WTC11 (cell line): Measurements from ENCODE around the gene SKI. TPM values are rescaled to one million over a fixed set of nuclear protein-coding genes. Genes with fewer than 3 reads are reported as not detected.

ENCODE experiments used
- ATAC-seq: fragments of 200-7000 bp; cut with Tn5 transposase; 2 replicates; pipeline ENCODE4 v1.10.0; 2021; ENCODE audit warnings: mild to moderate bottlenecking, moderate library complexity
- CTCF ChIA-PET: fragments of 300-600 bp; sonication (Branson Sonifier 250); formaldehyde crosslinking; loops from one replicate; lab custom pipeline; 2021; ENCODE audit warnings: antibody characterized with exemption; lab: Charles Lee
- POLR2A ChIA-PET: fragments of 350-600 bp; sonication (Branson Sonifier 250); formaldehyde crosslinking; loops from one replicate; lab custom pipeline; 2021; ENCODE audit warnings: antibody characterized with exemption; lab: Charles Lee
- DNase-seq: peaks from one replicate; pipeline ENCODE4 v3.0.0; 2021; ENCODE audit warnings: low spot score
- H3K27ac Mint-ChIP-seq: 2 replicates; pipeline ENCODE4 v1.8.0; 2021; ENCODE audit warnings: mixed read lengths
- H3K27me3 Mint-ChIP-seq: 2 replicates; pipeline ENCODE4 v1.8.0; 2021; ENCODE audit warnings: low read depth, mild to moderate bottlenecking, moderate library complexity, mixed read lengths
- H3K36me3 Mint-ChIP-seq: 2 replicates; pipeline ENCODE4 v1.8.0; 2021; ENCODE audit warnings: mixed read lengths
- H3K4me1 Mint-ChIP-seq: 2 replicates; pipeline ENCODE4 v1.8.0; 2022; ENCODE audit warnings: mixed read lengths
- H3K4me3 Mint-ChIP-seq: 2 replicates; pipeline ENCODE4 v1.8.0; 2021; ENCODE audit warnings: mild to moderate bottlenecking, moderate library complexity, mixed read lengths
- H3K9me3 Mint-ChIP-seq: 2 replicates; pipeline ENCODE4 v1.8.0; 2021; ENCODE audit warnings: mixed read lengths
- E2F1 ChIP-seq: sonication (generic); formaldehyde crosslinking; IDR thresholded peaks from 2 replicates; pipeline ENCODE4 v1.8.0; 2022; ENCODE audit warnings: mild to moderate bottlenecking, missing genetic modification reagents
- ELF4 ChIP-seq: sonication (generic); formaldehyde crosslinking; IDR thresholded peaks from 2 replicates; pipeline ENCODE4 v1.8.1; 2022; ENCODE audit warnings: low read depth, mild to moderate bottlenecking, moderate library complexity, missing genetic modification reagents
- JAZF1 ChIP-seq: fragments of 250-450 bp; sonication (Bioruptor Pico); IDR thresholded peaks from 2 replicates; pipeline ENCODE4 v1.9.0; 2021; ENCODE audit warnings: moderate library complexity, mild to moderate bottlenecking, inconsistent platforms
- NFATC4 ChIP-seq: fragments of 250-450 bp; sonication (Bioruptor Pico); IDR thresholded peaks from 2 replicates; pipeline ENCODE4 v1.9.0; 2021; ENCODE audit warnings: mild to moderate bottlenecking
- SMAD4 ChIP-seq: sonication (generic); formaldehyde crosslinking; IDR thresholded peaks from 2 replicates; pipeline ENCODE4 v1.8.0; 2022; ENCODE audit warnings: mild to moderate bottlenecking, missing genetic modification reagents
- SOX15 ChIP-seq: fragments of 250-450 bp; sonication (Bioruptor Pico); IDR thresholded peaks from 2 replicates; pipeline ENCODE4 v1.9.0; 2021; ENCODE audit warnings: mild to moderate bottlenecking
- STAT6 ChIP-seq: sonication (generic); formaldehyde crosslinking; conservative IDR thresholded peaks from 2 replicates; pipeline ENCODE4 v1.8.1; 2023; ENCODE audit warnings: mild to moderate bottlenecking, low read depth, missing genetic modification reagents, moderate library complexity
- ZNF138 ChIP-seq: sonication (generic); formaldehyde crosslinking; conservative IDR thresholded peaks from 2 replicates; pipeline ENCODE4 v1.8.1; 2022; ENCODE audit warnings: mild to moderate bottlenecking, moderate library complexity, missing genetic modification reagents
- ZNF317 ChIP-seq: sonication (generic); formaldehyde crosslinking; IDR thresholded peaks from 2 replicates; pipeline ENCODE4 v1.8.1; 2023; ENCODE audit warnings: low read depth, mild to moderate bottlenecking, moderate library complexity, missing genetic modification reagents, borderline replicate concordance
- ZNF396 ChIP-seq: fragments of 250-450 bp; sonication (Bioruptor Pico); IDR thresholded peaks from 2 replicates; pipeline ENCODE4 v1.8.0; 2021; ENCODE audit warnings: mild to moderate bottlenecking, moderate library complexity, borderline replicate concordance
- ZNF416 ChIP-seq: fragments of 250-450 bp; sonication (Bioruptor Pico); IDR thresholded peaks from 2 replicates; pipeline ENCODE4 v1.9.0; 2021; ENCODE audit warnings: mild to moderate bottlenecking, inconsistent platforms
- total RNA-seq: library from RNA; stranded (reverse); gene quantifications from 3 replicates; pipeline ENCODE4 v1.2.3, GENCODE V29; 2021
- TF ChIP-seq, protein P1 (sequence below): sonication (generic); formaldehyde crosslinking; IDR thresholded peaks from 2 replicates; pipeline ENCODE4 v1.8.1; 2023; ENCODE audit warnings: mild to moderate bottlenecking, missing genetic modification reagents, borderline replicate concordance
- TF ChIP-seq, protein P2 (sequence below): sonication (generic); formaldehyde crosslinking; IDR thresholded peaks from 2 replicates; pipeline ENCODE4 v1.8.1; 2023; ENCODE audit warnings: mild to moderate bottlenecking, missing genetic modification reagents, moderate library complexity
- TF ChIP-seq, protein P3 (sequence below): sonication (generic); formaldehyde crosslinking; IDR thresholded peaks from 2 replicates; pipeline ENCODE4 v1.8.1; 2022; ENCODE audit warnings: low read depth, missing genetic modification reagents, borderline replicate concordance
- TF ChIP-seq, protein P4 (sequence below): sonication (generic); formaldehyde crosslinking; IDR thresholded peaks from 2 replicates; pipeline ENCODE4 v1.8.1; 2023; ENCODE audit warnings: mild to moderate bottlenecking, moderate library complexity, missing genetic modification reagents

SKI gene
- total RNA-seq, 1 experiment from 2014 or later = 88.6 TPM

- TF ChIP-seq, protein P1, sequence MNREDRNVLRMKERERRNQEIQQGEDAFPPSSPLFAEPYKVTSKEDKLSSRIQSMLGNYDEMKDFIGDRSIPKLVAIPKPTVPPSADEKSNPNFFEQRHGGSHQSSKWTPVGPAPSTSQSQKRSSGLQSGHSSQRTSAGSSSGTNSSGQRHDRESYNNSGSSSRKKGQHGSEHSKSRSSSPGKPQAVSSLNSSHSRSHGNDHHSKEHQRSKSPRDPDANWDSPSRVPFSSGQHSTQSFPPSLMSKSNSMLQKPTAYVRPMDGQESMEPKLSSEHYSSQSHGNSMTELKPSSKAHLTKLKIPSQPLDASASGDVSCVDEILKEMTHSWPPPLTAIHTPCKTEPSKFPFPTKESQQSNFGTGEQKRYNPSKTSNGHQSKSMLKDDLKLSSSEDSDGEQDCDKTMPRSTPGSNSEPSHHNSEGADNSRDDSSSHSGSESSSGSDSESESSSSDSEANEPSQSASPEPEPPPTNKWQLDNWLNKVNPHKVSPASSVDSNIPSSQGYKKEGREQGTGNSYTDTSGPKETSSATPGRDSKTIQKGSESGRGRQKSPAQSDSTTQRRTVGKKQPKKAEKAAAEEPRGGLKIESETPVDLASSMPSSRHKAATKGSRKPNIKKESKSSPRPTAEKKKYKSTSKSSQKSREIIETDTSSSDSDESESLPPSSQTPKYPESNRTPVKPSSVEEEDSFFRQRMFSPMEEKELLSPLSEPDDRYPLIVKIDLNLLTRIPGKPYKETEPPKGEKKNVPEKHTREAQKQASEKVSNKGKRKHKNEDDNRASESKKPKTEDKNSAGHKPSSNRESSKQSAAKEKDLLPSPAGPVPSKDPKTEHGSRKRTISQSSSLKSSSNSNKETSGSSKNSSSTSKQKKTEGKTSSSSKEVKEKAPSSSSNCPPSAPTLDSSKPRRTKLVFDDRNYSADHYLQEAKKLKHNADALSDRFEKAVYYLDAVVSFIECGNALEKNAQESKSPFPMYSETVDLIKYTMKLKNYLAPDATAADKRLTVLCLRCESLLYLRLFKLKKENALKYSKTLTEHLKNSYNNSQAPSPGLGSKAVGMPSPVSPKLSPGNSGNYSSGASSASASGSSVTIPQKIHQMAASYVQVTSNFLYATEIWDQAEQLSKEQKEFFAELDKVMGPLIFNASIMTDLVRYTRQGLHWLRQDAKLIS = no peak
These were observed 39.7 kb downstream of the SKI start (continued) for GRCh38 chr1:2267862-2268261.

- TF ChIP-seq, protein P2, sequence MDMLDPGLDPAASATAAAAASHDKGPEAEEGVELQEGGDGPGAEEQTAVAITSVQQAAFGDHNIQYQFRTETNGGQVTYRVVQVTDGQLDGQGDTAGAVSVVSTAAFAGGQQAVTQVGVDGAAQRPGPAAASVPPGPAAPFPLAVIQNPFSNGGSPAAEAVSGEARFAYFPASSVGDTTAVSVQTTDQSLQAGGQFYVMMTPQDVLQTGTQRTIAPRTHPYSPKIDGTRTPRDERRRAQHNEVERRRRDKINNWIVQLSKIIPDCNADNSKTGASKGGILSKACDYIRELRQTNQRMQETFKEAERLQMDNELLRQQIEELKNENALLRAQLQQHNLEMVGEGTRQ (CRISPR knock-in tag) = no peak
- TF ChIP-seq, protein P3, sequence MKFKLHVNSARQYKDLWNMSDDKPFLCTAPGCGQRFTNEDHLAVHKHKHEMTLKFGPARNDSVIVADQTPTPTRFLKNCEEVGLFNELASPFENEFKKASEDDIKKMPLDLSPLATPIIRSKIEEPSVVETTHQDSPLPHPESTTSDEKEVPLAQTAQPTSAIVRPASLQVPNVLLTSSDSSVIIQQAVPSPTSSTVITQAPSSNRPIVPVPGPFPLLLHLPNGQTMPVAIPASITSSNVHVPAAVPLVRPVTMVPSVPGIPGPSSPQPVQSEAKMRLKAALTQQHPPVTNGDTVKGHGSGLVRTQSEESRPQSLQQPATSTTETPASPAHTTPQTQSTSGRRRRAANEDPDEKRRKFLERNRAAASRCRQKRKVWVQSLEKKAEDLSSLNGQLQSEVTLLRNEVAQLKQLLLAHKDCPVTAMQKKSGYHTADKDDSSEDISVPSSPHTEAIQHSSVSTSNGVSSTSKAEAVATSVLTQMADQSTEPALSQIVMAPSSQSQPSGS (CRISPR knock-in tag) = no peak
- TF ChIP-seq ZNF416 (CRISPR knock-in tag) = no peak
- no peak for TF ChIP-seq E2F1 (CRISPR knock-in tag)
- no peak for TF ChIP-seq JAZF1 (CRISPR knock-in tag)
- no peak for TF ChIP-seq ZNF317 (CRISPR knock-in tag)
- TF ChIP-seq, protein P4, sequence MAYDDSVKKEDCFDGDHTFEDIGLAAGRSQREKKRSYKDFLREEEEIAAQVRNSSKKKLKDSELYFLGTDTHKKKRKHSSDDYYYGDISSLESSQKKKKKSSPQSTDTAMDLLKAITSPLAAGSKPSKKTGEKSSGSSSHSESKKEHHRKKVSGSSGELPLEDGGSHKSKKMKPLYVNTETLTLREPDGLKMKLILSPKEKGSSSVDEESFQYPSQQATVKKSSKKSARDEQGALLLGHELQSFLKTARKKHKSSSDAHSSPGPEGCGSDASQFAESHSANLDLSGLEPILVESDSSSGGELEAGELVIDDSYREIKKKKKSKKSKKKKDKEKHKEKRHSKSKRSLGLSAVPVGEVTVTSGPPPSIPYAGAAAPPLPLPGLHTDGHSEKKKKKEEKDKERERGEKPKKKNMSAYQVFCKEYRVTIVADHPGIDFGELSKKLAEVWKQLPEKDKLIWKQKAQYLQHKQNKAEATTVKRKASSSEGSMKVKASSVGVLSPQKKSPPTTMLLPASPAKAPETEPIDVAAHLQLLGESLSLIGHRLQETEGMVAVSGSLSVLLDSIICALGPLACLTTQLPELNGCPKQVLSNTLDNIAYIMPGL (CRISPR knock-in tag) = no peak
- no peak for TF ChIP-seq NFATC4 (CRISPR knock-in tag)
- TF ChIP-seq ZNF138 = no peak
- no peak for TF ChIP-seq ELF4 (CRISPR knock-in tag)
- no peak for TF ChIP-seq STAT6
- no peak for TF ChIP-seq ZNF396
- TF ChIP-seq SMAD4 (CRISPR knock-in tag) = no peak
- TF ChIP-seq SOX15 = no peak
- ChIA-PET CTCF (interaction anchor here (0.5 to 1.2 kb wide), 2 partner anchors 94 to 1222 kb away, joined by 3 read pairs; no protein-coding TSS in a partner anchor), POLR2A (no interaction called here)
- Mint-ChIP-seq H3K27ac (peak overlapping the region; percentile 88), H3K4me3 (no peak overlapping the region), H3K36me3 (no peaks in the 10 kb centered on the region), H3K27me3 (no peaks in the 10 kb centered on the region), H3K4me1 (peaks cover 39% of the 10 kb centered on the region), H3K9me3 (no peaks in the 10 kb centered on the region)
- DNase-seq (no peak), ATAC-seq (no peak)
These were observed 40.4 kb downstream of the SKI start for GRCh38 chr1:2268285-2269056.
